ENCODE results near the gene CHD2.

The CHD2 gene

DNA sequence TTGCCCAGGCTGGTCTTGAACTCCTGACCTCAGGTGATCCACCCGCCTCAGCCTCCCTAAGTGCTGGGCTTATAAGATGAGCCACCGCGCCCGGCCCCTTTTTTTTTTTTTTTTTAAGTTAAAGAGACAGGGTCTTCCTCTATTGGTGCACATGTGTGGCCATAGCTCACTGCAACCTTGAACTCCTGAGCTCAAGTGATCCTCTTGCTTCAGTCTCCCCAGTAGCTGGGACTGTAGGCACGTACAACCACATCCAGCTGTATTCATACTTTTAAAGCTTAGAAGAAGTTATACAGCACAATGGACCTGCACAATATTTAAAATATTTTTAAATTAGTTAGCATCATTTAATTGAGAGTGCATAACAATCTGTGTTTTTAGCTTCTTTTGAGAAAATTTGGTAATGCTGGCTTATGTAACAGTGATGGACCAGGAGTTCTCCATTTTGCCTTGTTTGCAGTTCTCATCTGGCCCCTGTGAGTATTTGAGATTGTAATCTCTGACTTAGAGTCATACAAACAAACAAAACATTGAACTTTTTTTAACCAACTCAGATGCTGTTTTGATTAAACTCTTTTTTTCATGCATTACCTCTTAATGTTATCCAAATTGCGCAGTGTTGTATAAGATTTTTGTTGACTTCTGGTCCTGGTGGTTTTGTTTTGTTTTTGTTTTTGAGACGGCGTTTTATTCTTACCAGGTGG is 33.0 kb downstream of the CHD2 start:
- no peak for DNase-seq

DNA sequence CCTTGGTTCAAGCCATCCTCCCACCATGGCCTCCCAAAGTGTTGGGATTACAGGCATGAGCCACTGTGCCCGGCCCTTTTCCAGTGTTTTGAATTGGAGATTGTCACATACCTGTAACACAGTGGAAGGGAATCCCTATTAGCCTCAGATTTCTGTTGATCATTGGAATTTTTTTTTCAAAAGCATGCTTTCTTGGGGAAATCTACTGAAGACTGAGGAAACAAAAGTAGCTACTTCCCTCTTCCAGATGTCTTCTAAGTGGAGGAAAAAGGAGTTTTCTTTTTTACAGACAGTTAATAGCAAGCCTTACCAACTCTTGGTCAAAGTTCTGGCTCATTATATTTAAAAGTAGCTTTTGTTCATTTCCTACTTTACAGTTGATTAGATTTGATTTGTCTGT is 33.7 kb downstream of the CHD2 start:
- DNase-seq, result no peak

DNA sequence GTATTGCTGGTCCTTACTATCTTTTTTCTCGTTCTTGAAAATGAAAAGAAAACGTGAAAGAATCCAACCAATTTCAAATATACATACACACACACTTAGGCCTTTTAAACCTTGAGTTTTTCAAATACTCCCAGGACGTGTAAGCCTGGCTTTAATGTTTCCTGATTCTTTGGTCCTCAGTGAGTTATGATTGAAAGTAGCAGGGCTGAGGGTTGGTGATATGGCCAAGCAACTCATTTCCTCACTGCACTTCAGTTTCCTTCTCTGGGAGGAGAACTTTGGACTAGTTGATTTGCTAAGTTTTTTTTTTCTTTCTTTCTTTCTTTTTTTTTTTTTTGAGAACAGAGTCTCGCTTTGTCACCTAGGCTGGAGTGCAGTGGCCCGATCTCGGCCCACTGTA is 34.6 kb downstream of the CHD2 start:
- DNase-seq, result no peak

- no peak for DNase-seq
Measured at GRCh38 chr15:92936138-92936537, 36.0 kb downstream of the CHD2 start.

GRCh38 chr15:92936693-92937092 is 36.6 kb downstream of the CHD2 start:
- no peak for DNase-seq

GRCh38 chr15:92937901-92938300 is 37.8 kb downstream of the CHD2 start:
- DNase-seq, result no peak

DNA sequence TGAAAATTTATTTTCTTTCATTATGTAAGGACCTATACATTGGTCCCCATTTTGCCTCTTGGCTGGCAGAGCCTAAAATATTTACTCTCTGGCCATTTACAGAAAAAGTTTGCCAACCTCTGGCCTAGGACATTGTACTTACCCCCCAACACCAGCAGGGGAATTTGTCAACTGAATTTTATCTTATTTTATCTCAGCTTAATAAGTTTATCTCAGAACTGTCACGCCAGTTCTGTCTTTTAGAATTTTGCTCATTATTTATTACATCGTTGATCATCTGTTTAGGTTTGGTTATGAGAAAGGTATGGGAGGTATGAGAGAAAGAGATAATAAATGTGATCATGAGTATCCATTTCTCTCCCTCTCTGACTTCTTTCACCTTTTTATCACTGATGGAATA is 38.3 kb downstream of the CHD2 start:
- no peak for DNase-seq

DNA sequence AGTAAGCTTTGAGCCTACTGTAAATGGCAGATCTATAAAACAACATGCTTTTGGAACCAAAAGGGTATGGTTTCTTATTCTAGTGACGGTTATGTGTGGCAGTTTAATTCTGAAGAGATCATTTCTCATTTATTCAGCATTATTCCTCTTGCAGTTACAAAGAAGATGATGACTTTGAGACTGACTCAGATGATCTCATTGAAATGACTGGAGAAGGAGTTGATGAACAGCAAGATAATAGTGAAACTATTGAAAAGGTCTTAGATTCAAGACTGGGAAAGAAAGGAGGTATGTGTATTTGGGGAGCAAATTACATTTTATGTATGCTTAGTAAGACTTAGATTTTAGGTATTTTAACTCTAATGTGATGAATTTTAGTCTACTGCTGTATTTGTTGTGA is 41.5 kb downstream of the CHD2 start:
- no peak for DNase-seq

DNA sequence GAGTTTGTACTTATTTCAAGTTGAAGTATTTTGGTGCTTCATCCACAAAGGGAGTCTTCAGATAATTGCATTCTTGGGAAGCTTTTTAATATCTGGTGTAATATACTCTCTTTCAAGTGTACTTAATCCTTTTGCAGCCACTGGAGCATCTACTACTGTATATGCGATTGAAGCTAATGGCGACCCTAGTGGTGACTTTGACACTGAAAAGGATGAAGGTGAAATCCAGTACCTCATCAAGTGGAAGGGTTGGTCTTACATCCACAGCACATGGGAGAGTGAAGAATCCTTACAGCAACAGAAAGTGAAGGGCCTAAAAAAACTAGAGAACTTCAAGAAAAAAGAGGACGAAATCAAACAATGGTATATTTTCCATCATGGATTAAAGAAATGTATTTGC is 42.6 kb downstream of the CHD2 start:
- no peak for DNase-seq

DNA sequence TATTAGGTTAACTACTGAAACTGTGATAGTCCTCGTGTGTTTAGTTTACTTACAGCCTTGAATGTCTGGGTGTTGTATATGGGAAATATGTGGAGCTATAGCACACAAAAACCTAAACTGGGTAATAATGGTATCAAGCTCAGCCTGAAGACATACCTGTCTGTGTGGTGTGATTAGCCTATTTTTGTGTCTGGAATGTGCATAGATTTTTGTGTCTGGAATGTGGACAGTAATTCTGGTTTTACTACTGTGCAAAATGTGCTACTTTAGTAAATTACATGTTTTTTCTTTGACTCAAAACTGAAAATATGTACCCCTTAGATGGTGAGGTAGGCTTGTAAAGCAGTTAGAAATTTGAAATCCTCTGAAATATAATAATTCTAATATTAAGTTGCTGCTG is 43.5 kb downstream of the CHD2 start:
- no peak for DNase-seq

DNA sequence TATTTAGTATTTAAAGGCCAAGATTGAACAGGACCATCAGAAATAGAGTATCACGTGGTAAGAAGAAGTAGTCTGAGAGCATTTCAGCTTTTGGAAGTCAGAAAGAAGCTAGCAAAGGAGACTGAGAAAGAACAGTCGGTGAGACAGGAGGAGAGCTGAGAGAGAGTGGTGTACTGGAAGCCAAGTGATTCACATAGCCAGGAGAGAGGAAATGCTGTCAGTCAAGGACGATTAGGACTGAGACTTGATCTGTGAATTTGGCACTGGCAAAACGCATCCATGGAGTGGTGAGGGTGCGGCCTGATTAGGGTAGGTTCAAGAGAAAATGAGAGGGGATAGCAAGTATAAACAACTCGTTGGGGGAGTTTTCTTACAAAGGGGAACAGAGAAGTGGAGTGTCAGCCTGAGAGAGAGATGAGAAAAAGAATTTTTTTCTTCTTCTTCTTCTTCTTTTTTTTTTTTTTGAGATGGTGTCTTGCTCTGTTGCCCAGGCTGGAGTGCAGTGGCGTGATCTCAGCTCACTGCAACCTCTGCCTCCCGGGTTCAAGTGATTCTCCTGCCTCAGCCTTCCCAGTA is 44.9 kb downstream of the CHD2 start:
- DNase-seq, result no peak

- no peak for DNase-seq
Measured at GRCh38 chr15:92947071-92947730, 47.1 kb downstream of the CHD2 start.

DNA sequence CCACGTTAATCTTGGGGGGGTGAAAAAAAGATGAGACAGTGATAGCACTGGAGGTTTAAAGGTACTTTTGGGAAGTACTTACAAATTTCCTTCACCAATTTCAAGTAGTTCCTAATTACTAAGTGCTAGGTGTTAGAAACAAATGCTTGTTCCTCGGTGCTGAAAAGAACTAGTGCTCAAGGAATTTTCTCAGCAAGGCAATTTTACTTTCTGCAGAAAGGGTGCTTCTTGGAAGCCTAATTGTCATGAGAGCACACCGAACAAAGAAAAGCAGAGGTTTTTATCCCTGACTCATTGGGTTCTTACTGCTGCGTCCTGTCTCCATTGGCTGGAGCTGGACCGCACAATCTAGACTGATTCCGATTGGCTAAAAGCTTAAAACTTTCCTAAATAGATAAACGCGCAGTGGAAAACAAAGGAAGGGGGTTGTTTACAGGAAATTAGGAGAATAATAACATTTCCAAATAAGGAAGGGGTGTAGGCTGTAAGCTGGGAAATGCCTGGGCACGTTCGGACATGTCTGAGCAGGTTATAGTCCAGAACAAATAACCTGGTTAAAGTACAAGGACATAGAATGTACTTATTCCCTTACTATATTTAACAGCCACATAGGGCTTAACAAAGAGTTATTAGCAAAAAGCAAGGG is 49.6 kb downstream of the CHD2 start:
- no peak for DNase-seq

DNA sequence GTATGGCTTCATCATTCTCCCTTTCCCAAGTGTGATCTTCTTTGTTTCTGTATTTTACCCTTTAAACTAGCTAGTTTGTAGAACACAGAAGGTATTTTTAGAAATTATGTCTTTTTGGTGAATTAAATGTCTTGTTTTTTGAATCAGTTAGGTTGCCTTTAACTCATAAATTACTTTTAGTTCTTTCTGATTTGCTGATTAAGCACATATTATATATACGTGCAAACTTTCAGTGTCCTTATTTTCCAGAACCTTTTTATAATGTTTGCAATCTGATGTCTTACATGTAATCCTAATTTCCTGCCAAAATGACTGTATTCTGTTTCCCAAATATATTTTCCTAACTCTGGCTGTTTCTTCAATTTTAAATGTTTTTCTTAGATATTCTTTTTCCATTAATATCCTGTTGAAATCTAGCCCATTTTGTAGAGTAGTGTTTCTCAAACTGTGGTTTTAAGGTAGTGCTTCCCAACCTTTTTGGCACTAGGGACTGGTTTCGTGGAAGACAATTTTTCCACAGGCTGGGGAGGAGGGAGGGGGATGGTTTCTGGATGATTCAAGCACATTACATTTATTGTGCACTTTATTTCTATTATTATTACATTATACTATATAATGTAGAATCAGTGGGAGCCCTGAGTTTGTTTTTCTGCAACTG is 51.8 kb downstream of the CHD2 start:
- no peak for DNase-seq

DNA sequence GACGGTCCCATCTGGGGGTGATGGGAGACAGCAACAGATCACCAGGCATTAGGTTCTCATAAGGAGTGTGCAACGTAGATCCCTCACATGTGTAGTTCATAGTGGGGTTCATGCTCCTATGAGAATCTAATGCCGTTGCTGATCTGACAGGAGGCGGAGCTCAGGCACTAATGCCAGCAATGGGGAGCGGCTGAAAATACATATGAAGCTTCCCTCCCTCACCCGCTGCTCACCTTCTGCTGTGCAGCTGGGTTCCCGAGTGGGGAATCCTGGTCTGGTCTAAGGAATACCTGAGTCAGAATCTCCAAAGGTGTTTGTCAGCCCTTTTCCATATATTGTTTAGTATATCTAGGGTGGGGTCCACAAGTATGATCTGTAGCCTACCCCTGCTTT is 52.3 kb downstream of the CHD2 start:
- DNase-seq, result no peak

- DNase-seq, result no peak
Measured at GRCh38 chr15:92953566-92953965, 53.4 kb downstream of the CHD2 start.

- DNase-seq, result no peak
Measured at GRCh38 chr15:92954002-92954401, 53.9 kb downstream of the CHD2 start.

- no peak for DNase-seq
Measured at GRCh38 chr15:92954578-92954977, 54.5 kb downstream of the CHD2 start.

GRCh38 chr15:92955706-92956105 is 55.6 kb downstream of the CHD2 start:
- no peak for DNase-seq

- DNase-seq, result no peak
Measured at GRCh38 chr15:92958105-92958504, 58.0 kb downstream of the CHD2 start.

- DNase-seq, result no peak
Measured at GRCh38 chr15:92959219-92959618, 59.1 kb downstream of the CHD2 start.

GRCh38 chr15:92960996-92961681 is 61.0 kb downstream of the CHD2 start:
- DNase-seq, result no peak

- DNase-seq, result no peak
Measured at GRCh38 chr15:92962914-92963313, 62.8 kb downstream of the CHD2 start.

Data from retina (tissue), 1 donor.